ENCODE results near the gene TMEM248.

DNA sequence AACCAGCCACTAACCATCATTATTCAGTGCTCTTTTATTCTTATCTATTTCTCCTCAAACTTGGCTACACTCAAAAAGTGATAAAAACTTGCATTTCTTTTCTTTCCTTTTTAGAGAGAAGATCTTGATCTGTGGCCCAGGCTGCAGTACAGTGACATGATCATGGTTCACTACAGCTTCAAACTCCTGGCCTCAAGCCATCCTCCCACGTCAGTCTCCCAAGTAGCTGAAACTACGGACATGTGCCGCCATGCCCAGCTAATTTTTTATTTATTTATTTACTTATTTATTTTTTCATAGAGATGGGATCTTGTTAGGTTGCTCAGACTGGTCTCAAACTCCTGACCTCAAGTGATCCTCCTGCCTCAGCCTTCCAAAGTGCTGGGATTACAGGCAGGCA lies 24.6 kb upstream of the TMEM248 start:
- TF ChIP-seq, protein P1, sequence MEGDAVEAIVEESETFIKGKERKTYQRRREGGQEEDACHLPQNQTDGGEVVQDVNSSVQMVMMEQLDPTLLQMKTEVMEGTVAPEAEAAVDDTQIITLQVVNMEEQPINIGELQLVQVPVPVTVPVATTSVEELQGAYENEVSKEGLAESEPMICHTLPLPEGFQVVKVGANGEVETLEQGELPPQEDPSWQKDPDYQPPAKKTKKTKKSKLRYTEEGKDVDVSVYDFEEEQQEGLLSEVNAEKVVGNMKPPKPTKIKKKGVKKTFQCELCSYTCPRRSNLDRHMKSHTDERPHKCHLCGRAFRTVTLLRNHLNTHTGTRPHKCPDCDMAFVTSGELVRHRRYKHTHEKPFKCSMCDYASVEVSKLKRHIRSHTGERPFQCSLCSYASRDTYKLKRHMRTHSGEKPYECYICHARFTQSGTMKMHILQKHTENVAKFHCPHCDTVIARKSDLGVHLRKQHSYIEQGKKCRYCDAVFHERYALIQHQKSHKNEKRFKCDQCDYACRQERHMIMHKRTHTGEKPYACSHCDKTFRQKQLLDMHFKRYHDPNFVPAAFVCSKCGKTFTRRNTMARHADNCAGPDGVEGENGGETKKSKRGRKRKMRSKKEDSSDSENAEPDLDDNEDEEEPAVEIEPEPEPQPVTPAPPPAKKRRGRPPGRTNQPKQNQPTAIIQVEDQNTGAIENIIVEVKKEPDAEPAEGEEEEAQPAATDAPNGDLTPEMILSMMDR (IDR thresholded peaks at IDR 0.05), result no peak
- TF ChIP-seq POLR2A (IDR thresholded peaks at IDR 0.05), result no peak
